Head of caudate nucleus (tissue), 42 donors: ENCODE measurements around the gene FMN1.

Experiments
- DNase-seq, 42 donors: peaks; one replicate each; pipeline versions ENCODE4 v3.0.0 to v3.0.0-alpha.2; 2020 to 2021; ENCODE audit warnings: mixed read lengths in 7 of 42
- intact Hi-C: fragments of 100-400 bp; cut with DNase I; formaldehyde crosslinking; loops from one replicate; pipeline ENCODE4 v1.15.0; 2022

Gene FMN1

DNA sequence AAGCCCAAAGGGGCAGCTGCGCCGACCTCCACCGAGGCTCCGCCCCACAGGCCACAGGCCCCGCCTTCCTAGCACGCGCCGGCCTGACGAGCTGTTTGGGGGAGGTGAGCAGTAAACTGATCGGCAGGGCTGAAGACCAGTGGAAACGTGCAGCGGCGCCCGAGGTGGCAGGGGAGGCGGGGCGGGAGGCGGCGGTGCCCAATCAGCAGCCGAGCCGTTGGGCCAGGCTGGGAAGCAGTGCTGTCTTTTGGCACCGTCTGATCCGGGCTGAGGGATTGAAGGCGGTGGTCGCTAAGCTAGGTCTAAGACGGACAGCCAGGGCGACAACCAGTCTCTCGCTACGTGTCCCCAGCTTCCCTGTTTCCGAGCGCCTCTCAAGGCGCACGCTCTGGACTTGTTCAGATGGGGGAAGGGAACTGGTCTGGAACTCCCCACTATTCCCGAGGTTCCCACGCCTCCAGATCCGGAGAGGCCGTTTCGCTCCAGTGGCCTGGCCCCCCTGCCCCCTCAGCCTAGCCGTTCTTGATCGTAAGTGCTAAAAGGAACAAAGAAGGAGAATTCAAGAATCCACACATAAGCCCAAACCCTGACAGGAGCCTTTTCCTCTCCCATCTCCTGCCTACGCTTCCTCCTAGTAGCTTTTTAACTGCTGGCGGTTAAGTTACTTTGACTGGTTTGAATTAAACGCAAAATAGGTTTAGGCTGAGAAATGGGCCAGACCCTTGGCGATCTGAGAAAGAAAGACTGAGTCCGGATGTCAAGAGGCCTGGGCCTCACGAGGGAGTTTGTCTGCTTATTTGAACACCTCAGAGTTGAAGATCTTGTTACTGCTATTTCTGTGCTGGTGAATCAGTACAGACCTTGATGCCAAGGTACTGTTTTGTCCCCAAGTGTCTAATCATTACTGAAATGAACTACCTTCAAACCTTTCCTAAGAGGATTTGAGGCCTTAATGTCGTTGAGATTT is at the start of gene FMN1:
Gene FMN1 (minus strand): TSS at position 11 of the 967 bp plus-strand sequence. CDS start 39,800 bp downstream, outside the sequence.
- intact Hi-C loops: no loop called here
- DNase-seq: peak; percentile 86 to 98 (median 96)

DNA sequence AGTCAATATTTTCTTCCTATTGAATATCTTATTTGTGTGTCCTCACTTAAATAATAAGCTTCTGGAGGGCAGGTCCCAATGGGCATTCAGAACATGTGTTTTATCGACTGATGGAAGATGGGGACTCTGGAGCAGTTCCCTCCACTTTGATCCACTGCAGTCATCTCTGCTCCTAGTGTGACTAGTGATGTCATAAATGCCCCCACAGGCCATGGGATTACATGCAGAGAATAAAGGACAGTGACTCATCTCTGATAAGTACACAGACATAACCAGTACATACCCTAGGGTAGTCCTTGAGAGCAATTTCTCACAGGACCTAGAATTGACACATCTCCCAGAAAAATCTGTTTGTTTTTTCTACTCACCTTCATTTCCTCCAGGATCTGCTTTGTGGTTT is 49.4 kb upstream of the FMN1 start:
- intact Hi-C loops: no loop called here

DNA sequence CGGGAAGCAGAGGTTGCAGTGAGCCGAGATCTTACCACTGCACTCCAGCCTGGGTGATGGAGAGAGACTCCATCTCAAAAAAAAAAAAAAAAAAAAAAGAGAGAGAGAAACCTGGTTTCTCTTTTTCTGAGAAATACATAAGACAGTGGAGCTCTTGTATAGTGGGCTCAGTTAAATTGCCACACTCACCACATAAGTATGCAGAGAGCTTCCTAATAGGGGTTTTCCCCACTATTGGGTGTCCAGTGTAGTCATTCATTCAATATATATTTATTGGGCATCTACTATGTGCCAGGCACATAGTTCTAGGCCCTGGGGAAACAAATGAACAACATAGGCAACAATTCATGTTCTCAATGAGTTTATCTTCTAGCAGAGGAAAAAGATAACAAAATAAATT is 48.9 kb upstream of the FMN1 start:
- intact Hi-C loops: no loop called here
- DNase-seq: no peak

More for the DNA sequence above, 49.4 kb upstream of the FMN1 start:
- DNase-seq: no peak

DNA sequence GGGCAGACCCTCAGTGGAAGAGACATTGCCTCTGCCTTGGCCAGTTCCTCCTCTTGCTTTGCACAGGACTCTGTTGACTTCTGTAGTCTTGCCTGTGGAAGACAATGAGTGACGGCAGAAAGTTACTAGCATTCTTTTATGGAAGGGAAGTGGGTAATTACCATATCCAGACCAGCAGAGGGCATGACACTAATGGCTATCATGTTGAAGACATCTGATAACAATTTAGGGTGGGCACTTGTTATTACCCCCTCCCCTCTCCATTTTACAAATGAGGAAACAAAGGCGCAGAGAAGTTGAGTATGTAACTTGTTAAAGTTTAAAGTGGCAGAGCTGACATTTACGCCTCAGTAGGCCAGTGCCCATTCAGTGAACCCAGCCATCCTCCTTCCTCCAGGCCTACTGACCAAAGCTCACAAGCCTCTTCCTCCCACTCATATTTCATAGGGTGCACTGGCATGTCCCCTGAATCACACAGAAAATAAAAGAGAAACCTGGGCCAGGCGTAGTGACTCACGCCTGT is 48.2 kb upstream of the FMN1 start:
- intact Hi-C loops: no loop called here
- DNase-seq: peak in 1 of 42 donors; percentile 18

GRCh38 chr15:33242165-33242564 is 47.7 kb upstream of the FMN1 start:
- intact Hi-C loops: no loop called here
- peak in 23 of 42 donors; percentile 4 to 58 (median 23) for DNase-seq

DNA sequence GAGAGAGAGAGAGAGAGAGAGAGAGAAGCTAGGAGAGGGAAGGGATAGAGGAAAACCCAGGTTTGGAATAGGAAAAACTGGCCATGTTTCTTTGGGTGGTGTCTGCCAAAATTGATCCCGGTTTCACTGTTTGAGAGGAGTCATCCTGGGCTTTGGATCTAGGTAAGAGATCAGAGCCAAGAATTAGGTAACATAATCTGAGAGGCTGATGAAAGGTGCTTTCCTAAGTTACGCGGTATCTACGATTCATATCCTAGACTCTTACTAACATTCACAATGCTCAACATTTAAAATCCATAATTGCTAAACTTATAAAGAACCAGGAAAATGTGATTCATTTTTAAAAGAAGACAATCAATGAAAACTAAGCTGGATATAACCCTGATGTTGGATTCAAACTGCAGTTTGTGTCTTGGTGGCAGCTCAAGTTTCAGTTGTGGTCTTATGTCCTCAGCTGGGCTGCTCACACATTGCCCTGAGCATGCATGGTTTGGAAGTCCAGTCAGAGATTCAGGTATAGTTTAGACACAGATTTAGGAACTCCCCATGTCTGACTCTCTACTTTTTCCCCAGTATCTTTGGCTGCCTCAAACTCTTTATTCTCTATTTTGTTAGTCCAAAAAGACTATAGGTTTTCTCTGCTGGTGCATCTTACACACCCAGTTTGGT is 42.5 kb upstream of the FMN1 start:
- intact Hi-C loops: no loop called here
- no peak for DNase-seq

DNA sequence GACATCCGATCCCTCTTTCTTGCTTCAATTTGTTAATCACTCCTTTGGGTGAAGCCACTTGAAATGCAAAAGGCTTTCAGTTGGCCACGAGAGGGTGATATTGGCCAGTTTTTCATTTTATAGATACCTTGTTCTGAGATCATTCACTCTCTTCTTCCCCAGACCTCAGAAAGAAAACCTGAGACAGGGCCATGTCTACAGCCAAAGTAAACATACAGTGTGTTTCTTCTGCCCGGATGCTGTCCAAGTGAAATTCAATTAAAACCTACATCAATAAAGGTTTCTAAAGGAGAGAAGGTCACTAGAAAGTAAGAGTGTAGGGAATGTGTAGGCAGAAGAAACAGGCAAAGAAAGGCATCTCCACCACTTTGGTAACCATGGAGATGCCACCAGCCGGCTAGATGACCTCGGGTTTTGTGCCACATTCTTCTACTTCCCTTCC is 39.5 kb upstream of the FMN1 start:
- intact Hi-C loops: no loop called here
- DNase-seq: peak in 19 of 42 donors; percentile 8 to 66 (median 29)

GRCh38 chr15:33226559-33227181 is 32.2 kb upstream of the FMN1 start:
- DNase-seq: peak in 13 of 42 donors; percentile 6 to 52 (median 27)
- intact Hi-C loops: no loop called here

- DNase-seq: no peak
- intact Hi-C loops: no loop called here
Observed at GRCh38 chr15:33218071-33218491, 23.6 kb upstream of the FMN1 start.

- peak in 3 of 42 donors; percentile 11 to 37 (median 19) for DNase-seq
- intact Hi-C loops: no loop called here
Observed at GRCh38 chr15:33215941-33216872, 21.7 kb upstream of the FMN1 start.

DNA sequence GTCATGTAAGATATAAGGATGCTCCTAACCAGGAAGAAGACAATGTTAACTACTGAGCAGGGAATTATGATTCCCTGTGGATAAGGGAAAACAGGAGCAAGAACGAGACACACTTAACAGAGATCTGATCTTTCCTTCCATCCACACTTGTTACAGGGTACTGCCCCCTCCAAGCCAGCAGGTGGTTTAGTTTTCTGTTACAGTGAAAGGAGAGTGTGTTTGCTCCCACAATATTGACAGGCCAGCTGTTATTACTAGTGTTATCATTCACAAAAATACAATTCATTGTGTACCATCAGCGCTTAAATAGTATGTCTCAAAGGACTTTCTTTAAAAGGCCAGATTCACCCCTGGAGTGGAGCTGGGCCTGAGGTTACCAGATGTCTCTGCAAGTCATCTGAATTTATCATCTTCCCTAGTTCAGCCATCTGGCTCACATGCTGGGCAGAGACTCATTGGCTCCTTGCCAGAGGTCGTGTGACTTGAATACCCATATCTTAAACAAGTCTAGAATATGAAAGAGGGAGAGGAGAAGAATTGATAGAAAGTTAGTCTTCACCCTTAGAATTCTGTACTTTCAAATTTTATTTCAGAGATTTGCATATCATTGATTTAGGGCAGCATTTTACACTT is 16.8 kb upstream of the FMN1 start:
- intact Hi-C loops: no loop called here
- peak in 1 of 42 donors; percentile 13 for DNase-seq

DNA sequence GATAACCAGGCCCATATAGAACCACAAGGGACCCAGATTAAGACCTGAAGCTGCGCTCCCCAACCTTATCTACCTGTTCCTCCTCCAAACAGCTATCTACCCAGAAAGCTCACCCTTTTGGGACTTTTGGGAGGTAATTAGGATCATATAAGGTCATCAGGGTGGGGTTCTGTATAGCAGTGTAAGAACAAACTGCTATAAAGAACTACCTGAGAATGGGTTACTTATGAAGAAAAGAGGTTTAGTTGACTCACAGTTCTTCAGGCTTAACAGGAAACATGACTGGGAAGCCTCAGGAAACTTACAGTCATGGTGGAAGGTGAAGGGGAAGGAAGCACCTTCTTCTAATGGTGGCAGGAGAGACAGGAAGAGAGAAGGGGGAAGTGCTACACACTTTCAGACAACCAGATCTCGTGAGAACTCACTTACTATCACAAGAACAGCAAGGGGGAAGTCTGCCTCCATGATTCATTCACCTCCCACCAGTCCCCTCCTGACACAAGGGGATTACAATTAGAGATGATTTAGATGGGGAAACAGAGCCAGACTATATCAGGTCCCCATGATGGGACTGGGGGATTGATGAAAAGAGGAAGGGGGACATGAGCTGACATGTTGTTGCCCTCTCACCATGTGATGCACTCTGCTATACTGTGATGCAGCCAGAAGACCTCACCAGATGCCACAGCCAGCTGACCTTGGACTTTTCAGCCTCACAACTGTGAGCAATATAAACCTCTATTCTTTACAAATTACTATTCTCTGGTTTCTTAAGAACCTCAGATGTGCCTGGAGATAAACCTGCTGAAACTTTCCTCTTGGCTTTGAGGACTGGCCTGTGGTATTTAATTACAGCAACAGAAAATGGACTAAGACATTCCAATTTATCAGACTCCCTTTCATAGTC is 15.3 kb upstream of the FMN1 start:
- intact Hi-C loops: no loop called here
- DNase-seq: no peak

GRCh38 chr15:33207646-33208045 is 13.1 kb upstream of the FMN1 start:
- intact Hi-C loops: no loop called here

GRCh38 chr15:33206366-33206765 is 11.9 kb upstream of the FMN1 start:
- intact Hi-C loops: no loop called here
- no peak for DNase-seq

More at GRCh38 chr15:33207646-33208045, 13.1 kb upstream of the FMN1 start:
- DNase-seq: no peak

DNA sequence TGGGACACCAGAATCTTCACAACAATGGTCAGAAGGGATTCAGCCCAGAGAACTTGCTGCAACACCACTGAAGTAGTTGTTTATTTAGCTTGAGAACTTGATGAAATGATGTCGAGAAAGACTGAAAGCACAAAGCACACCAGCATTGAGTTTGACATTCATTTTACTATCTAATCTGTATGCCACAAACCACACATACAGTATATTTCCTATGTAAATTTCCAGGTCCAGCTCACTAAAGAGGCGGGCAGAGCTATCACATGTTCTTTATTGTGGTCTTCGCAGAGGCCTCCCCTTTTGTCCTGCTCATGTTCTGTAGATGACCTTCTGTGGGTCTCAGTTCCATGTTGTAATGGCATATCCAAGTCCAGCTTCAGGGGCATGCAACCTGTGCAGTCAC is 10.4 kb upstream of the FMN1 start:
- intact Hi-C loops: no loop called here
- DNase-seq: no peak

GRCh38 chr15:33204087-33204486 is 9.6 kb upstream of the FMN1 start:
- DNase-seq: no peak
- intact Hi-C loops: no loop called here
